Ovary (tissue), 3 donors: ENCODE measurements around the gene ARV1.

Source experiments
- EP300 ChIP-seq: sonication (generic); formaldehyde crosslinking; IDR thresholded peaks from one replicate; pipeline ENCODE4 v1.6.1; 2017; ENCODE audit warnings: antibody characterized with exemption
- POLR2A ChIP-seq: fragments of 450-650 bp; IDR thresholded peaks from one replicate; pipeline ENCODE4 v1.6.1; 2017; ENCODE audit warnings: antibody characterized with exemption, mild to moderate bottlenecking, moderate library complexity
- TF ChIP-seq, protein P1 (sequence below), 3 donors: fragments of 450-650 bp in 2 of 3; fragments of 200-600 bp in 1 of 3; IDR thresholded peaks; one replicate each; pipeline versions ENCODE4 v1.5.1 to v1.8.0; 2016 to 2022; ENCODE audit warnings: antibody characterized with exemption in 3 of 3, mild to moderate bottlenecking in 1 of 3
- donor health status: DM: no; HTN: no; CAD: no.

- TF ChIP-seq, protein P1, sequence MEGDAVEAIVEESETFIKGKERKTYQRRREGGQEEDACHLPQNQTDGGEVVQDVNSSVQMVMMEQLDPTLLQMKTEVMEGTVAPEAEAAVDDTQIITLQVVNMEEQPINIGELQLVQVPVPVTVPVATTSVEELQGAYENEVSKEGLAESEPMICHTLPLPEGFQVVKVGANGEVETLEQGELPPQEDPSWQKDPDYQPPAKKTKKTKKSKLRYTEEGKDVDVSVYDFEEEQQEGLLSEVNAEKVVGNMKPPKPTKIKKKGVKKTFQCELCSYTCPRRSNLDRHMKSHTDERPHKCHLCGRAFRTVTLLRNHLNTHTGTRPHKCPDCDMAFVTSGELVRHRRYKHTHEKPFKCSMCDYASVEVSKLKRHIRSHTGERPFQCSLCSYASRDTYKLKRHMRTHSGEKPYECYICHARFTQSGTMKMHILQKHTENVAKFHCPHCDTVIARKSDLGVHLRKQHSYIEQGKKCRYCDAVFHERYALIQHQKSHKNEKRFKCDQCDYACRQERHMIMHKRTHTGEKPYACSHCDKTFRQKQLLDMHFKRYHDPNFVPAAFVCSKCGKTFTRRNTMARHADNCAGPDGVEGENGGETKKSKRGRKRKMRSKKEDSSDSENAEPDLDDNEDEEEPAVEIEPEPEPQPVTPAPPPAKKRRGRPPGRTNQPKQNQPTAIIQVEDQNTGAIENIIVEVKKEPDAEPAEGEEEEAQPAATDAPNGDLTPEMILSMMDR (IDR thresholded peaks at IDR 0.05): no peak
- TF ChIP-seq POLR2A (no peak), EP300 (no peak)
Observed at GRCh38 chr1:230948301-230948700, 30.6 kb upstream of the ARV1 start.
